H9 (cell line): Measurements from ENCODE around the gene GLYATL3. TPM values are rescaled to one million over a fixed set of nuclear protein-coding genes. Genes with fewer than 3 reads are reported as not detected.

ENCODE experiments used
- DNase-seq: peaks from one replicate; pipeline ENCODE4 v3.0.0-alpha.2; 2017
- H2AFZ ChIP-seq: one replicate; pipeline ENCODE4 v1.6.1; 2013; ENCODE audit warnings: mild to moderate bottlenecking, low read length, control low read depth, moderate library complexity
- H2AK5ac ChIP-seq: 2 replicates; pipeline ENCODE4 v1.6.1; 2013; ENCODE audit warnings: low read length, control low read depth, mixed read lengths; ENCODE audit not compliant: insufficient read length
- H2BK120ac ChIP-seq: one replicate; pipeline ENCODE4 v1.6.1; 2013; ENCODE audit warnings: low read depth, mild to moderate bottlenecking, low read length, control low read depth, inconsistent platforms; ENCODE audit not compliant: poor library complexity, severe bottlenecking
- H2BK12ac ChIP-seq: 2 replicates; pipeline ENCODE4 v1.6.1; 2013; ENCODE audit warnings: low read length, control low read depth, mixed read lengths, low read depth; ENCODE audit not compliant: insufficient read length
- H2BK15ac ChIP-seq: 2 replicates; pipeline ENCODE4 v1.6.1; 2013; ENCODE audit warnings: low read depth, low read length, control low read depth
- H2BK20ac ChIP-seq: one replicate; pipeline ENCODE4 v1.6.1; 2013; ENCODE audit warnings: low read depth, mild to moderate bottlenecking, low read length, control low read depth, inconsistent platforms; ENCODE audit not compliant: poor library complexity, severe bottlenecking
- H2BK5ac ChIP-seq: 2 replicates; pipeline ENCODE4 v1.6.1; 2013; ENCODE audit warnings: low read length, control low read depth, mixed read lengths; ENCODE audit not compliant: insufficient read length
- H3K14ac ChIP-seq: 2 replicates; pipeline ENCODE4 v1.6.1; 2013; ENCODE audit warnings: low read length, control low read depth; ENCODE audit not compliant: insufficient read depth
- H3K18ac ChIP-seq: 2 replicates; pipeline ENCODE4 v1.6.1; 2013; ENCODE audit warnings: low read depth, mild to moderate bottlenecking, mixed read lengths, low read length, control low read depth; ENCODE audit not compliant: insufficient read length
- H3K23ac ChIP-seq: 2 replicates; pipeline ENCODE4 v1.6.1; 2013; ENCODE audit warnings: low read length, control low read depth, mixed read lengths, low read depth; ENCODE audit not compliant: insufficient read length
- H3K23me2 ChIP-seq: 2 replicates; pipeline ENCODE4 v1.6.1; 2013; ENCODE audit warnings: low read depth, mild to moderate bottlenecking, mixed read lengths, low read length, control low read depth; ENCODE audit not compliant: insufficient read length, poor library complexity, severe bottlenecking
- H3K27ac ChIP-seq: 2 replicates; pipeline ENCODE4 v1.5.1; 2013; ENCODE audit warnings: low read length, control low read depth, mixed read lengths, low read depth; ENCODE audit not compliant: insufficient read length
- H3K27me3 ChIP-seq: 2 replicates; pipeline ENCODE4 v1.6.1; 2013; ENCODE audit warnings: low read length, control low read depth, inconsistent platforms; ENCODE audit not compliant: insufficient read depth
- H3K4ac ChIP-seq: 2 replicates; pipeline ENCODE4 v1.6.1; 2013; ENCODE audit warnings: low read depth, mild to moderate bottlenecking, control low read depth, inconsistent platforms, low read length, moderate library complexity
- H3K4me1 ChIP-seq: 2 replicates; pipeline ENCODE4 v1.6.1; 2013; ENCODE audit warnings: low read length, control low read depth, inconsistent platforms; ENCODE audit not compliant: insufficient read depth
- H3K4me2 ChIP-seq: 2 replicates; pipeline ENCODE4 v1.6.1; 2013; ENCODE audit warnings: low read length, control low read depth, mixed read lengths; ENCODE audit not compliant: insufficient read length, insufficient read depth
- H3K56ac ChIP-seq: 2 replicates; pipeline ENCODE4 v1.6.1; 2013; ENCODE audit warnings: low read depth, mild to moderate bottlenecking, mixed read lengths, low read length, control low read depth; ENCODE audit not compliant: insufficient read length
- H3K79me1 ChIP-seq: 2 replicates; pipeline ENCODE4 v1.6.1; 2013; ENCODE audit warnings: low read depth, mild to moderate bottlenecking, moderate library complexity, low read length, control low read depth, inconsistent platforms; ENCODE audit not compliant: insufficient read depth, poor library complexity, severe bottlenecking
- H3K79me2 ChIP-seq: 2 replicates; pipeline ENCODE4 v1.6.1; 2013; ENCODE audit warnings: low read length, control low read depth, inconsistent platforms; ENCODE audit not compliant: insufficient read depth
- H3K9ac ChIP-seq: 2 replicates; pipeline ENCODE4 v1.6.1; 2013; ENCODE audit warnings: low read length, control low read depth, mixed read lengths; ENCODE audit not compliant: insufficient read length; ENCODE audit errors: extremely low read depth
- H3K9me3 ChIP-seq: one replicate; pipeline ENCODE4 v1.6.1; 2013; ENCODE audit warnings: low read depth, low read length, inconsistent platforms; ENCODE audit not compliant: control insufficient read depth
- H3T11ph ChIP-seq: one replicate; pipeline ENCODE4 v1.6.1; 2013; ENCODE audit warnings: mild to moderate bottlenecking, low read length, control low read depth, inconsistent platforms
- H4K20me1 ChIP-seq: one replicate; pipeline ENCODE4 v1.6.1; 2013; ENCODE audit not compliant: control insufficient read depth, insufficient read length, insufficient read depth
- H4K5ac ChIP-seq: 2 replicates; pipeline ENCODE4 v1.6.1; 2013; ENCODE audit warnings: low read depth, mild to moderate bottlenecking, mixed read lengths, low read length, control low read depth; ENCODE audit not compliant: insufficient read length
- H4K8ac ChIP-seq: replicated peaks from 2 replicates; pipeline ENCODE4 v1.6.1; 2013; ENCODE audit warnings: low read length, control low read depth, mixed read lengths, low read depth; ENCODE audit not compliant: insufficient read length
- H4K91ac ChIP-seq: 2 replicates; pipeline ENCODE4 v1.6.1; 2013; ENCODE audit warnings: low read depth, mild to moderate bottlenecking, moderate library complexity, mixed read lengths, low read length, control low read depth; ENCODE audit not compliant: insufficient read length
- H3K27ac Mint-ChIP-seq, 3 experiments: 2 replicates in 2 of 3; 3 replicates in 1 of 3; pipeline ENCODE4 v1.8.0; 2020 to 2021; ENCODE audit warnings: mixed read lengths in 3 of 3, mild to moderate bottlenecking in 1 of 3, moderate library complexity in 1 of 3
- H3K27me3 Mint-ChIP-seq: 2 replicates; pipeline ENCODE4 v1.8.0; 2021; ENCODE audit warnings: low read depth, mild to moderate bottlenecking, moderate library complexity, mixed read lengths
- H3K36me3 Mint-ChIP-seq, 3 experiments: 2 replicates in 2 of 3; 3 replicates in 1 of 3; pipeline ENCODE4 v1.8.0; 2020 to 2021; ENCODE audit warnings: low read depth in 3 of 3, mixed read lengths in 3 of 3; ENCODE audit not compliant: insufficient read depth in 1 of 3
- H3K4me1 Mint-ChIP-seq, 2 experiments: 2 replicates each; pipeline ENCODE4 v1.8.0; 2020; ENCODE audit warnings: mixed read lengths in 2 of 2
- H3K4me3 Mint-ChIP-seq, 2 experiments: 2 replicates in 1 of 2; 3 replicates in 1 of 2; pipeline ENCODE4 v1.8.0; 2020 to 2021; ENCODE audit warnings: mild to moderate bottlenecking in 2 of 2, mixed read lengths in 2 of 2, moderate library complexity in 1 of 2
- H3K9me3 Mint-ChIP-seq, 2 experiments: 2 replicates in 1 of 2; 3 replicates in 1 of 2; pipeline ENCODE4 v1.8.0; 2020; ENCODE audit warnings: mild to moderate bottlenecking in 2 of 2, mixed read lengths in 2 of 2, moderate library complexity in 1 of 2
- WGBS: extraction: QIAGEN DNeasy Blood & Tissue Kit; methylation state at CpG from one replicate; pipeline ENCODE4 v1.1.7; 2013; ENCODE audit warnings: missing lambda C conversion rate, low lambda C conversion rate, mixed read lengths; ENCODE audit not compliant: insufficient read length; ENCODE audit errors: extremely low coverage; 5-methylcytosine and 5-hydroxymethylcytosine counted together
- total RNA-seq: library from RNA; stranded (reverse); gene quantifications from 2 replicates; pipeline ENCODE4 v1.2.1, GENCODE V29; 2021
- TF ChIP-seq, protein P1 (sequence below): fragments of 200-600 bp; sonication (generic); conservative IDR thresholded peaks from 3 replicates; pipeline ENCODE4 v1.8.0; 2021; ENCODE audit warnings: antibody characterized with exemption, mild to moderate bottlenecking

GLYATL3 gene
- total RNA-seq, 1 experiment from 2014 or later, result not detected

DNA sequence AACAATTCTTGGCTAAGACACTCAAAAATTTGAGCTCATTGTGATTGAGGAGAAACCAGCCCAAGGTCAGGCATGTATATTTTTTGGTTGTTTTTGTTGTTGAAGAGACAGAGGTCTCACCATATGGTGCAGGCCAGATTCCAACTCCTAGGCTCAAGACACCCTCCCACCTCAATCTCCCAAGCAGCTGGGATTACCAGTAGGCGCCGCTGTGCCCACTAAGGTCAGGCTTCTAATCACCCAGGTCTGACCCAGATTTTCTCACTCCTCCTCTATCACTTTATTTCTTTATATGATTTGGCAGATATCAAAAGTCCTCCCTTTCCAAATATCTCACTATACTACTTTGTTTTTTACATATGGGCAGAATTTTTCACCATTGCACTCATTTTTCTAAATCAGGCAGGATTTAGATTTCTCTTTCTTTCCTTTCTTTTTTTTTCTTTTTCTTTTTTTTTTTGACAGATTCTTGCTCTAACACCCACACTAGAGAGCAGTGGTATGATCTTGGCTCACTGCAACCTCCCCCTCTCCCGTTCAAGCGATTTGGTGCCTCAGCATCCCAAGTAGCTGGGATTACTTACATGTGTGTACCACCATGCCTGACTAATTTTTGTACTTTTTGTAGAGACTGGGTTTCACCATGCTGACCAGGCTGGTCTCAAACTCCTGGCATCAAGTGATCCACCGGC, 49.0 kb downstream of the GLYATL3 start:
- Histone ChIP-seq H3K79me1 (no peaks in the 10 kb centered on the region), H2BK5ac (no peak overlapping the region), H4K5ac (no peak overlapping the region), H3K9me3 (no peaks in the 10 kb centered on the region), H2AK5ac (no peak overlapping the region), H3K14ac (no peak overlapping the region), H3K27ac (no peak overlapping the region), H3K23ac (no peak overlapping the region), H2BK120ac (no peak overlapping the region), H3K79me2 (no peaks in the 10 kb centered on the region), H3K27me3 (peaks cover 11% of the 10 kb centered on the region; the same call in 1 of the 2 replicates), H4K91ac (no peak overlapping the region), H2BK12ac (no peak overlapping the region), H4K8ac (no peak overlapping the region), H2BK15ac (no peak overlapping the region), H3K9ac (no peak overlapping the region), H3K4ac (no peak overlapping the region), H3K23me2 (peaks cover 14% of the 10 kb centered on the region), H4K20me1 (no peaks in the 10 kb centered on the region), H3K56ac (no peak overlapping the region), H3K4me1 (peaks cover 6% of the 10 kb centered on the region; the same call in 1 of the 2 replicates), H2AFZ (no peak overlapping the region), H2BK20ac (no peak overlapping the region), H3K18ac (no peak overlapping the region), H3T11ph (no peak overlapping the region), H3K4me2 (no peak overlapping the region)
- Mint-ChIP-seq H3K4me1 (peaks cover 32 to 41% of the 10 kb centered on the region in 2 experiments), H3K27me3 (peaks cover 26% of the 10 kb centered on the region), H3K36me3 (peaks cover 0 to 13% (median 11%) of the 10 kb centered on the region in 3 experiments; a peak in 5 of 7 replicates), H3K9me3 (peaks cover 0 to 3% of the 10 kb centered on the region in 2 experiments; a peak in 2 of 5 replicates), H3K4me3 (no peak overlapping the region), H3K27ac (peak overlapping the region in 1 of 3 experiments; percentile 70; a peak in 1 of 7 replicates)
- peak; percentile 50 for DNase-seq
- TF ChIP-seq, protein P1, sequence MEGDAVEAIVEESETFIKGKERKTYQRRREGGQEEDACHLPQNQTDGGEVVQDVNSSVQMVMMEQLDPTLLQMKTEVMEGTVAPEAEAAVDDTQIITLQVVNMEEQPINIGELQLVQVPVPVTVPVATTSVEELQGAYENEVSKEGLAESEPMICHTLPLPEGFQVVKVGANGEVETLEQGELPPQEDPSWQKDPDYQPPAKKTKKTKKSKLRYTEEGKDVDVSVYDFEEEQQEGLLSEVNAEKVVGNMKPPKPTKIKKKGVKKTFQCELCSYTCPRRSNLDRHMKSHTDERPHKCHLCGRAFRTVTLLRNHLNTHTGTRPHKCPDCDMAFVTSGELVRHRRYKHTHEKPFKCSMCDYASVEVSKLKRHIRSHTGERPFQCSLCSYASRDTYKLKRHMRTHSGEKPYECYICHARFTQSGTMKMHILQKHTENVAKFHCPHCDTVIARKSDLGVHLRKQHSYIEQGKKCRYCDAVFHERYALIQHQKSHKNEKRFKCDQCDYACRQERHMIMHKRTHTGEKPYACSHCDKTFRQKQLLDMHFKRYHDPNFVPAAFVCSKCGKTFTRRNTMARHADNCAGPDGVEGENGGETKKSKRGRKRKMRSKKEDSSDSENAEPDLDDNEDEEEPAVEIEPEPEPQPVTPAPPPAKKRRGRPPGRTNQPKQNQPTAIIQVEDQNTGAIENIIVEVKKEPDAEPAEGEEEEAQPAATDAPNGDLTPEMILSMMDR, result peak; percentile 56
- no CpG with 5 or more reads among the region's 5 CpGs for WGBS
